Right lobe of liver (tissue), 4 donors: ENCODE measurements around the gene EEF2K.

Experiments
- CTCF ChIP-seq, 4 donors: fragments of 200-600 bp in 3 of 4; fragments of 450-650 bp in 1 of 4; IDR thresholded peaks; one replicate each; pipeline versions ENCODE4 v1.5.1 to v1.8.0; 2016 to 2022; ENCODE audit warnings: antibody characterized with exemption in 4 of 4, mild to moderate bottlenecking in 2 of 4
- POLR2A ChIP-seq: fragments of 450-650 bp; IDR thresholded peaks from one replicate; pipeline ENCODE4 v1.6.1; 2017; ENCODE audit warnings: antibody characterized with exemption, mild to moderate bottlenecking
- donor health status: DM: no; HTN: no; CAD: no.
- donor health status: DM: no; HTN: no; CAD: no.
- donor health status: DM: no; HTN: yes; CAD: no.

GRCh38 chr16:22181426-22181825, 24.7 kb upstream of the EEF2K start:
- TF ChIP-seq POLR2A (no peak), CTCF (IDR thresholded peaks at IDR 0.05) (no peak)
